K562 (cell line): ENCODE data around the gene SPDYA. TPM values are rescaled to one million over a fixed set of nuclear protein-coding genes. Genes with fewer than 3 reads are reported as not detected.

Experiments used
- ADNP ChIP-seq: fragments of 200-800 bp; sonication (Bioruptor generic); IDR thresholded peaks from 2 replicates; pipeline ENCODE4 v1.6.1; 2016; ENCODE audit warnings: missing genetic modification characterization, missing compliant biosample characterization
- CXXC5 ChIP-seq: fragments of 250-450 bp; sonication (Bioruptor Pico); IDR thresholded peaks from 2 replicates; pipeline ENCODE4 v1.8.0; 2022; ENCODE audit warnings: inconsistent platforms, mild to moderate bottlenecking, moderate library complexity
- ETV5 ChIP-seq: sonication (generic); formaldehyde crosslinking; IDR thresholded peaks from 2 replicates; pipeline ENCODE4 v1.4.0; 2020; ENCODE audit warnings: low read depth, mild to moderate bottlenecking, missing genetic modification reagents
- FOXK2 ChIP-seq, 2 experiments: fragments of 450-650 bp; IDR thresholded peaks in 1 of 2; conservative IDR thresholded peaks in 1 of 2; 2 replicates each; pipeline ENCODE4 v1.6.1; 2016; ENCODE audit warnings: low read depth in 2 of 2, mild to moderate bottlenecking in 1 of 2
- MXI1 ChIP-seq: IDR thresholded peaks from 2 replicates; pipeline ENCODE4 v1.6.1; 2011; ENCODE audit warnings: low read depth, mild to moderate bottlenecking, improper control_type of control experiment, low read length
- MYC ChIP-seq, 2 experiments: fragments of 250-450 bp in 1 of 2; sonication (Bioruptor Pico) in 1 of 2; IDR thresholded peaks; 2 replicates each; pipeline versions ENCODE4 v1.5.1 to v1.6.1; 2012 to 2021; ENCODE audit warnings: low read depth in 2 of 2, borderline replicate concordance in 1 of 2, improper control_type of control experiment in 1 of 2, low read length in 1 of 2, mild to moderate bottlenecking in 1 of 2, moderate library complexity in 1 of 2
- SETDB1 ChIP-seq: IDR thresholded peaks from one replicate; pipeline ENCODE4 v1.6.1; 2012; ENCODE audit warnings: low read length, control low read depth, inconsistent platforms
- XRCC4 ChIP-seq: IDR thresholded peaks from one replicate; pipeline ENCODE4 v1.6.1; 2011; ENCODE audit not compliant: insufficient read depth, insufficient read length; ENCODE audit errors: extremely low read depth
- ZNF408 ChIP-seq: fragments of 250-450 bp; sonication (Bioruptor Pico); IDR thresholded peaks from 2 replicates; pipeline ENCODE4 v1.4.0; 2020; ENCODE audit warnings: low read depth, mild to moderate bottlenecking, moderate library complexity
- polyA plus RNA-seq, 8 experiments: library from polyadenylated mRNA; depleted of rRNA in 4 of 8; stranded (reverse) in 5 of 8; unstranded in 3 of 8; fragments of >200 nt; fragmentation: Nextera tagmentation in 2 of 8; fragmentation: Illumina TruSeq in 1 of 8; extraction: Ambion mirVana in 2 of 8; extraction: Trizol in 1 of 8; gene quantifications; 2 replicates each; pipeline versions ENCODE4 v1.2.1 to v1.2.3, GENCODE V29; 2011 to 2014; ENCODE audit warnings: inconsistent platforms in 1 of 8, missing spikeins in 1 of 8
- total RNA-seq, 7 experiments: library from RNA; depleted of rRNA in 6 of 7; stranded (reverse); fragments of >200 nt in 6 of 7; fragmentation: Illumina TruSeq in 2 of 7; extraction: Trizol in 2 of 7; gene quantifications; 2 replicates each; pipeline versions ENCODE4 v1.2.1 to v1.2.3, GENCODE V29; 2011 to 2021; ENCODE audit warnings: low replicate concordance in 1 of 7
- TF ChIP-seq, protein P1 (sequence below), 2 experiments: fragments of 450-650 bp; formaldehyde crosslinking in 1 of 2; IDR thresholded peaks; 2 replicates each; pipeline versions ENCODE4 v1.4.0 to v1.6.1; 2014 to 2020; ENCODE audit warnings: mild to moderate bottlenecking in 2 of 2, borderline replicate concordance in 1 of 2, low read depth in 1 of 2
- TF ChIP-seq, protein P2 (sequence below): fragments of 450-650 bp; IDR thresholded peaks from 2 replicates; pipeline ENCODE4 v1.6.1; 2016; ENCODE audit warnings: missing biosample characterization, missing genetic modification characterization
- TF ChIP-seq, protein P3 (sequence below), 2 experiments: fragments of 450-650 bp; conservative IDR thresholded peaks; 2 replicates each; pipeline ENCODE4 v1.6.1; 2017; ENCODE audit warnings: mild to moderate bottlenecking in 2 of 2, moderate library complexity in 2 of 2
- TF ChIP-seq, protein P4 (sequence below): fragments of 250-450 bp; sonication (Bioruptor Pico); IDR thresholded peaks from 2 replicates; pipeline ENCODE4 v1.5.0; 2021

Gene SPDYA
- total and polyA plus RNA-seq, 9 of the 15 experiments (the other 6 are each of a cell fraction or from before 2014, with no cell fraction given), result 0.05 to 1.6 (median 0.30) TPM; not detected in 1

GRCh38 chr2:28895189-28895893 is 84.7 kb downstream of the SPDYA start (continued):
- TF ChIP-seq, protein P1, sequence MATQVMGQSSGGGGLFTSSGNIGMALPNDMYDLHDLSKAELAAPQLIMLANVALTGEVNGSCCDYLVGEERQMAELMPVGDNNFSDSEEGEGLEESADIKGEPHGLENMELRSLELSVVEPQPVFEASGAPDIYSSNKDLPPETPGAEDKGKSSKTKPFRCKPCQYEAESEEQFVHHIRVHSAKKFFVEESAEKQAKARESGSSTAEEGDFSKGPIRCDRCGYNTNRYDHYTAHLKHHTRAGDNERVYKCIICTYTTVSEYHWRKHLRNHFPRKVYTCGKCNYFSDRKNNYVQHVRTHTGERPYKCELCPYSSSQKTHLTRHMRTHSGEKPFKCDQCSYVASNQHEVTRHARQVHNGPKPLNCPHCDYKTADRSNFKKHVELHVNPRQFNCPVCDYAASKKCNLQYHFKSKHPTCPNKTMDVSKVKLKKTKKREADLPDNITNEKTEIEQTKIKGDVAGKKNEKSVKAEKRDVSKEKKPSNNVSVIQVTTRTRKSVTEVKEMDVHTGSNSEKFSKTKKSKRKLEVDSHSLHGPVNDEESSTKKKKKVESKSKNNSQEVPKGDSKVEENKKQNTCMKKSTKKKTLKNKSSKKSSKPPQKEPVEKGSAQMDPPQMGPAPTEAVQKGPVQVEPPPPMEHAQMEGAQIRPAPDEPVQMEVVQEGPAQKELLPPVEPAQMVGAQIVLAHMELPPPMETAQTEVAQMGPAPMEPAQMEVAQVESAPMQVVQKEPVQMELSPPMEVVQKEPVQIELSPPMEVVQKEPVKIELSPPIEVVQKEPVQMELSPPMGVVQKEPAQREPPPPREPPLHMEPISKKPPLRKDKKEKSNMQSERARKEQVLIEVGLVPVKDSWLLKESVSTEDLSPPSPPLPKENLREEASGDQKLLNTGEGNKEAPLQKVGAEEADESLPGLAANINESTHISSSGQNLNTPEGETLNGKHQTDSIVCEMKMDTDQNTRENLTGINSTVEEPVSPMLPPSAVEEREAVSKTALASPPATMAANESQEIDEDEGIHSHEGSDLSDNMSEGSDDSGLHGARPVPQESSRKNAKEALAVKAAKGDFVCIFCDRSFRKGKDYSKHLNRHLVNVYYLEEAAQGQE (IDR thresholded peaks at IDR 0.05; ENCODE audit: borderline replicate concordance), result peak; percentile 55; the same call in 1 of the 2 replicates
- TF ChIP-seq, protein P1 (CRISPR knock-in tag; IDR thresholded peaks at IDR 0.05; ENCODE audit: low read depth), result no peak
- TF ChIP-seq SETDB1 (no peak), MYC (IDR thresholded peaks at IDR 0.05; ENCODE audit: low read depth, low read length) (peak; percentile 95), MYC (CRISPR knock-in tag; IDR thresholded peaks at IDR 0.05; ENCODE audit: borderline replicate concordance, low read depth) (no peak), CXXC5 (CRISPR knock-in tag) (0 out of 2 replicates have a peak, but pooled peaks have one; percentile 7), FOXK2 (conservative IDR thresholded peaks at IDR 0.05 in 1 of 2, IDR thresholded peaks at IDR 0.05 in 1 of 2; ENCODE audit: low read depth in 2 of 2) (peak in 1 of 2 experiments; percentile 21; a peak in 1 of 4 replicates), XRCC4 (no peak), ADNP (tag) (no peak), MXI1 (peak; percentile 94), ETV5 (CRISPR knock-in tag) (0 out of 2 replicates have a peak, but pooled peaks have one; percentile 49), ZNF408 (no peak)
- TF ChIP-seq, protein P2, sequence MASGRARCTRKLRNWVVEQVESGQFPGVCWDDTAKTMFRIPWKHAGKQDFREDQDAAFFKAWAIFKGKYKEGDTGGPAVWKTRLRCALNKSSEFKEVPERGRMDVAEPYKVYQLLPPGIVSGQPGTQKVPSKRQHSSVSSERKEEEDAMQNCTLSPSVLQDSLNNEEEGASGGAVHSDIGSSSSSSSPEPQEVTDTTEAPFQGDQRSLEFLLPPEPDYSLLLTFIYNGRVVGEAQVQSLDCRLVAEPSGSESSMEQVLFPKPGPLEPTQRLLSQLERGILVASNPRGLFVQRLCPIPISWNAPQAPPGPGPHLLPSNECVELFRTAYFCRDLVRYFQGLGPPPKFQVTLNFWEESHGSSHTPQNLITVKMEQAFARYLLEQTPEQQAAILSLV (tag), result no peak
- TF ChIP-seq, protein P3, sequence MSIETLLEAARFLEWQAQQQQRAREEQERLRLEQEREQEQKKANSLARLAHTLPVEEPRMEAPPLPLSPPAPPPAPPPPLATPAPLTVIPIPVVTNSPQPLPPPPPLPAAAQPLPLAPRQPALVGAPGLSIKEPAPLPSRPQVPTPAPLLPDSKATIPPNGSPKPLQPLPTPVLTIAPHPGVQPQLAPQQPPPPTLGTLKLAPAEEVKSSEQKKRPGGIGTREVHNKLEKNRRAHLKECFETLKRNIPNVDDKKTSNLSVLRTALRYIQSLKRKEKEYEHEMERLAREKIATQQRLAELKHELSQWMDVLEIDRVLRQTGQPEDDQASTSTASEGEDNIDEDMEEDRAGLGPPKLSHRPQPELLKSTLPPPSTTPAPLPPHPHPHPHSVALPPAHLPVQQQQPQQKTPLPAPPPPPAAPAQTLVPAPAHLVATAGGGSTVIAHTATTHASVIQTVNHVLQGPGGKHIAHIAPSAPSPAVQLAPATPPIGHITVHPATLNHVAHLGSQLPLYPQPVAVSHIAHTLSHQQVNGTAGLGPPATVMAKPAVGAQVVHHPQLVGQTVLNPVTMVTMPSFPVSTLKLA (conservative IDR thresholded peaks at IDR 0.05), result peak; percentile 91 to 94
- TF ChIP-seq, protein P4, sequence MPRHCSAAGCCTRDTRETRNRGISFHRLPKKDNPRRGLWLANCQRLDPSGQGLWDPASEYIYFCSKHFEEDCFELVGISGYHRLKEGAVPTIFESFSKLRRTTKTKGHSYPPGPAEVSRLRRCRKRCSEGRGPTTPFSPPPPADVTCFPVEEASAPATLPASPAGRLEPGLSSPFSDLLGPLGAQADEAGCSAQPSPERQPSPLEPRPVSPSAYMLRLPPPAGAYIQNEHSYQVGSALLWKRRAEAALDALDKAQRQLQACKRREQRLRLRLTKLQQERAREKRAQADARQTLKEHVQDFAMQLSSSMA (CRISPR knock-in tag), result no peak
